Glutamatergic neuron (in vitro differentiated cells): ENCODE results near the gene SLC38A8. TPM values are rescaled to one million over a fixed set of nuclear protein-coding genes. Genes with fewer than 3 reads are reported as not detected.

ENCODE experiments used
- DNase-seq: peaks from one replicate; pipeline ENCODE4 v3.0.0; 2022
- H3K27ac Mint-ChIP-seq: one replicate; pipeline ENCODE4 v1.8.0; 2020; ENCODE audit warnings: mild to moderate bottlenecking, mixed read lengths, inconsistent platforms; ENCODE audit not compliant: unreplicated experiment
- H3K27me3 Mint-ChIP-seq: one replicate; pipeline ENCODE4 v1.8.0; 2020; ENCODE audit warnings: mild to moderate bottlenecking, moderate library complexity, mixed read lengths, inconsistent platforms; ENCODE audit not compliant: unreplicated experiment
- H3K36me3 Mint-ChIP-seq: one replicate; pipeline ENCODE4 v1.8.0; 2020; ENCODE audit warnings: mild to moderate bottlenecking, mixed read lengths, inconsistent platforms; ENCODE audit not compliant: unreplicated experiment
- H3K4me1 Mint-ChIP-seq: one replicate; pipeline ENCODE4 v1.8.0; 2020; ENCODE audit warnings: mild to moderate bottlenecking, low read depth, mixed read lengths, inconsistent platforms; ENCODE audit not compliant: unreplicated experiment
- H3K4me3 Mint-ChIP-seq: one replicate; pipeline ENCODE4 v1.8.0; 2020; ENCODE audit warnings: mild to moderate bottlenecking, mixed read lengths, inconsistent platforms; ENCODE audit not compliant: unreplicated experiment
- H3K9me3 Mint-ChIP-seq: one replicate; pipeline ENCODE4 v1.8.0; 2020; ENCODE audit warnings: mild to moderate bottlenecking, moderate library complexity, mixed read lengths, inconsistent platforms; ENCODE audit not compliant: unreplicated experiment
- CTCF ChIP-seq: fragments of 200-600 bp; sonication (generic); IDR thresholded peaks from one replicate; pipeline ENCODE4 v1.5.0; 2021; ENCODE audit not compliant: partially characterized antibody, unreplicated experiment
- total RNA-seq: library from RNA; stranded (reverse); fragmentation: NEBNext Ultra II Directional; extraction: Animal tissue kit (Norgen Biotek cat#: 25700); gene quantifications from one replicate; pipeline ENCODE4 v1.2.1, GENCODE V29; 2021; ENCODE audit not compliant: unreplicated experiment

Gene SLC38A8
- total RNA-seq, 1 donor from 2014 or later: not detected

- H3K36me3 Mint-ChIP-seq: peaks cover 9% of the 10 kb centered on the region
- TF ChIP-seq CTCF: no peak
- no peak overlapping the region for H3K4me3 Mint-ChIP-seq
- peaks cover 12% of the 10 kb centered on the region for H3K27me3 Mint-ChIP-seq
- DNase-seq: no peak
- H3K27ac Mint-ChIP-seq: no peak overlapping the region
- peaks cover 11% of the 10 kb centered on the region for H3K9me3 Mint-ChIP-seq
- H3K4me1 Mint-ChIP-seq: peaks cover 18% of the 10 kb centered on the region
Measured at GRCh38 chr16:84047626-84048025, 5.0 kb upstream of the SLC38A8 start.

- peaks cover 11% of the 10 kb centered on the region for H3K27me3 Mint-ChIP-seq
- H3K4me1 Mint-ChIP-seq: peaks cover 14% of the 10 kb centered on the region
- peaks cover 9% of the 10 kb centered on the region for H3K9me3 Mint-ChIP-seq
- H3K27ac Mint-ChIP-seq: no peak overlapping the region
- no peak for DNase-seq
- TF ChIP-seq CTCF: no peak
- no peak overlapping the region for H3K4me3 Mint-ChIP-seq
- peaks cover 5% of the 10 kb centered on the region for H3K36me3 Mint-ChIP-seq
Measured at GRCh38 chr16:84047206-84047605, 4.6 kb upstream of the SLC38A8 start.

GRCh38 chr16:84045818-84046470, 3.3 kb upstream of the SLC38A8 start:
- Mint-ChIP-seq H3K4me1 (peaks cover 12% of the 10 kb centered on the region), H3K9me3 (peaks cover 7% of the 10 kb centered on the region), H3K36me3 (peaks cover 5% of the 10 kb centered on the region), H3K4me3 (no peak overlapping the region), H3K27me3 (peaks cover 8% of the 10 kb centered on the region), H3K27ac (no peak overlapping the region)
- DNase-seq: no peak
- no peak for TF ChIP-seq CTCF

- H3K4me1 Mint-ChIP-seq: peaks cover 17% of the 10 kb centered on the region
- peaks cover 7% of the 10 kb centered on the region for H3K9me3 Mint-ChIP-seq
- TF ChIP-seq CTCF: no peak
- no peak overlapping the region for H3K27ac Mint-ChIP-seq
- peaks cover 5% of the 10 kb centered on the region for H3K27me3 Mint-ChIP-seq
- DNase-seq: no peak
- H3K36me3 Mint-ChIP-seq: peaks cover under 1% of the 10 kb centered on the region
- H3K4me3 Mint-ChIP-seq: no peak overlapping the region
Measured at GRCh38 chr16:84045001-84045817, 2.6 kb upstream of the SLC38A8 start.

- Mint-ChIP-seq H3K36me3 (no peaks in the 10 kb centered on the region), H3K9me3 (peaks cover 10% of the 10 kb centered on the region), H3K4me3 (no peak overlapping the region), H3K27ac (no peak overlapping the region), H3K27me3 (peaks cover 9% of the 10 kb centered on the region), H3K4me1 (peaks cover 19% of the 10 kb centered on the region)
- no peak for DNase-seq
- no peak for TF ChIP-seq CTCF
Measured at GRCh38 chr16:84044118-84044488, 1.5 kb upstream of the SLC38A8 start.
